Measurements from ENCODE around the gene LCMT1. TPM values are rescaled to one million over a fixed set of nuclear protein-coding genes. Genes with fewer than 3 reads are reported as not detected.

The LCMT1 gene
- total and polyA plus RNA-seq, 9 of the 15 experiments (the other 6 are each of a cell fraction or from before 2014, with no cell fraction given): 20.0 to 42.8 (median 32.3) TPM

GRCh38 chr16:25066747-25067631 is 44.6 kb upstream of the LCMT1 start (continued):
- TF ChIP-seq TAL1 (IDR thresholded peaks at IDR 0.05) (peak; percentile 4; the same call in 1 of the 2 replicates), ZBTB7A (IDR thresholded peaks at IDR 0.05; ENCODE audit: borderline replicate concordance, control insufficient read depth, low read depth, low read length) (peak; percentile 86; the same call in 1 of the 2 replicates), RFX1 (IDR thresholded peaks at IDR 0.05) (no peak), MEF2D (tag; conservative IDR thresholded peaks at IDR 0.05; ENCODE audit: low read depth) (no peak), ELK3 (CRISPR knock-in tag; IDR thresholded peaks at IDR 0.05) (no peak), ZNF277 (CRISPR knock-in tag; IDR thresholded peaks at IDR 0.05; ENCODE audit: borderline replicate concordance) (no peak), STAT5A (IDR thresholded peaks at IDR 0.05; ENCODE audit: borderline replicate concordance, low read length) (no peak), ZNF583 (CRISPR knock-in tag; IDR thresholded peaks at IDR 0.05) (no peak), ZFP30 (CRISPR knock-in tag; IDR thresholded peaks at IDR 0.05; ENCODE audit: borderline replicate concordance) (no peak), C11orf30 (IDR thresholded peaks at IDR 0.05; ENCODE audit: low read depth) (no peak), CBX8 (IDR thresholded peaks at IDR 0.05; ENCODE audit: borderline replicate concordance, extremely low read depth, low read depth, low read length, poor library complexity, severe bottlenecking) (no peak), ZNF311 (CRISPR knock-in tag; IDR thresholded peaks at IDR 0.05) (no peak), RNF219 (CRISPR knock-in tag; IDR thresholded peaks at IDR 0.05) (no peak), ATF1 (CRISPR knock-in tag; IDR thresholded peaks at IDR 0.05) (no peak), ATF1 (tag; IDR thresholded peaks at IDR 0.05) (peak; percentile 49; the same call in 1 of the 2 replicates), CBFB (CRISPR knock-in tag; IDR thresholded peaks at IDR 0.05) (no peak), E2F4 (CRISPR knock-in tag; IDR thresholded peaks at IDR 0.05; ENCODE audit: low read depth) (no peak), NFE2L1 (tag; IDR thresholded peaks at IDR 0.05; ENCODE audit: borderline replicate concordance, low read depth) (no peak), NR1H2 (CRISPR knock-in tag; IDR thresholded peaks at IDR 0.05) (no peak), ERF (CRISPR knock-in tag; IDR thresholded peaks at IDR 0.05) (peak; percentile 70; the same call in 1 of the 2 replicates), SP1 (CRISPR knock-in tag; IDR thresholded peaks at IDR 0.05) (peak; percentile 41), PHF8 (IDR thresholded peaks at IDR 0.05; ENCODE audit: borderline replicate concordance, low read length) (peak; percentile 98)

Measured in K562 (cell line).